ENCODE measurements around the gene ERBB2. TPM values are rescaled to one million over a fixed set of nuclear protein-coding genes. Genes with fewer than 3 reads are reported as not detected.

The ERBB2 gene
- total and polyA plus RNA-seq, 2 of the 13 experiments (the other 11 are each of a cell fraction or from before 2014, with no cell fraction given), result 57.7 to 64.1 TPM

DNA sequence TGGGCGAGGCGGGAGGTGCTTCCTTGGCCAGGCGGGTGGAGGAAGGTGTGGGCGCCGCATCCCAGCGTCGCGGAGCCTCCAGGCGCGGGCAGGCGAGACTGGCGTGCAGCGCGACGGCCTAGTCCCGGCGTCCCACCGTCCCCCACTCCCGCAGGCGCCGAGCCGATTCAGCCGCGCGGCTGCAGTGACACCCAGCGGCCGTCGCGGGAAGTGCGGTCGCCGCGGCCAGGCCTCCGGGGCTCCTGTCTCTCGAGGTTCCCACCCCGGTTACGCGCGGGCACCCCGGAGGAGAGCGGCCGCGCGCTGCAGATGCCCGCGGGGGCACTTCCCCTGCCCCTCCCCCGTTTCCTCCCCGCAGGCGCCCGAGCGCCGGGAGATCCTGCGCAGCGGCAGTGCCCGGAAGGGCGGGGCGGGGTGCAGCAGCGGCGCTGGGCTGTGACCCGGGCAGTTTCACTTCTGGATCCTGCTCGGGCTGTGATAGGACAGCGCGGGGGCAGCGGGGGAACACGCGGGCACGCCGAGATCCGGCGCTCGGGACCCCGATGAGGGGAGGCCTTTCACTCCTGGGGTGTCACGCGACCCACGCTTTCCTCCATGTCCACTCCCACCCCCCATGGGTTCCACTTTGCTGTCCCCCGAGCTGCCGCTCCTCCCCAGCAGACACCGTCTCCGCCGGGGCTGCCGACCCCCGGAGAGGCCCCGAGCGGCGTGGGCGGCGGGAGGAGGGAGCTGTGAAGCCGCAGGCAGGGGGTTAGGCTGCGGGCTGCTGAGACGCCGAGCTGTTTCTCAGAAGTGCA lies 54.5 kb downstream of the ERBB2 start (continued):
- TF ChIP-seq, protein P1, sequence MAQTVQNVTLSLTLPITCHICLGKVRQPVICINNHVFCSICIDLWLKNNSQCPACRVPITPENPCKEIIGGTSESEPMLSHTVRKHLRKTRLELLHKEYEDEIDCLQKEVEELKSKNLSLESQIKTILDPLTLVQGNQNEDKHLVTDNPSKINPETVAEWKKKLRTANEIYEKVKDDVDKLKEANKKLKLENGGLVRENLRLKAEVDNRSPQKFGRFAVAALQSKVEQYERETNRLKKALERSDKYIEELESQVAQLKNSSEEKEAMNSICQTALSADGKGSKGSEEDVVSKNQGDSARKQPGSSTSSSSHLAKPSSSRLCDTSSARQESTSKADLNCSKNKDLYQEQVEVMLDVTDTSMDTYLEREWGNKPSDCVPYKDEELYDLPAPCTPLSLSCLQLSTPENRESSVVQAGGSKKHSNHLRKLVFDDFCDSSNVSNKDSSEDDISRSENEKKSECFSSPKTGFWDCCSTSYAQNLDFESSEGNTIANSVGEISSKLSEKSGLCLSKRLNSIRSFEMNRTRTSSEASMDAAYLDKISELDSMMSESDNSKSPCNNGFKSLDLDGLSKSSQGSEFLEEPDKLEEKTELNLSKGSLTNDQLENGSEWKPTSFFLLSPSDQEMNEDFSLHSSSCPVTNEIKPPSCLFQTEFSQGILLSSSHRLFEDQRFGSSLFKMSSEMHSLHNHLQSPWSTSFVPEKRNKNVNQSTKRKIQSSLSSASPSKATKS (CRISPR knock-in tag; IDR thresholded peaks at IDR 0.05), result no peak
- TF ChIP-seq, protein P2, sequence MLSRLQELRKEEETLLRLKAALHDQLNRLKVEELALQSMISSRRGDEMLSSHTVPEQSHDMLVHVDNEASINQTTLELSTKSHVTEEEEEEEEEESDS (CRISPR knock-in tag; IDR thresholded peaks at IDR 0.05; ENCODE audit: borderline replicate concordance), result peak; percentile 35; the same call in 1 of the 2 replicates
- TF ChIP-seq XRCC5 (optimal IDR thresholded peaks at IDR 0.05; ENCODE audit: low read length), result peak; percentile 64
- TF ChIP-seq, protein P3, sequence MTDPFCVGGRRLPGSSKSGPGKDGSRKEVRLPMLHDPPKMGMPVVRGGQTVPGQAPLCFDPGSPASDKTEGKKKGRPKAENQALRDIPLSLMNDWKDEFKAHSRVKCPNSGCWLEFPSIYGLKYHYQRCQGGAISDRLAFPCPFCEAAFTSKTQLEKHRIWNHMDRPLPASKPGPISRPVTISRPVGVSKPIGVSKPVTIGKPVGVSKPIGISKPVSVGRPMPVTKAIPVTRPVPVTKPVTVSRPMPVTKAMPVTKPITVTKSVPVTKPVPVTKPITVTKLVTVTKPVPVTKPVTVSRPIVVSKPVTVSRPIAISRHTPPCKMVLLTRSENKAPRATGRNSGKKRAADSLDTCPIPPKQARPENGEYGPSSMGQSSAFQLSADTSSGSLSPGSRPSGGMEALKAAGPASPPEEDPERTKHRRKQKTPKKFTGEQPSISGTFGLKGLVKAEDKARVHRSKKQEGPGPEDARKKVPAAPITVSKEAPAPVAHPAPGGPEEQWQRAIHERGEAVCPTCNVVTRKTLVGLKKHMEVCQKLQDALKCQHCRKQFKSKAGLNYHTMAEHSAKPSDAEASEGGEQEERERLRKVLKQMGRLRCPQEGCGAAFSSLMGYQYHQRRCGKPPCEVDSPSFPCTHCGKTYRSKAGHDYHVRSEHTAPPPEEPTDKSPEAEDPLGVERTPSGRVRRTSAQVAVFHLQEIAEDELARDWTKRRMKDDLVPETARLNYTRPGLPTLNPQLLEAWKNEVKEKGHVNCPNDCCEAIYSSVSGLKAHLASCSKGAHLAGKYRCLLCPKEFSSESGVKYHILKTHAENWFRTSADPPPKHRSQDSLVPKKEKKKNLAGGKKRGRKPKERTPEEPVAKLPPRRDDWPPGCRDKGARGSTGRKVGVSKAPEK (CRISPR knock-in tag; IDR thresholded peaks at IDR 0.05; ENCODE audit: borderline replicate concordance), result peak; percentile 60; the same call in 1 of the 2 replicates
- TF ChIP-seq, protein P4, sequence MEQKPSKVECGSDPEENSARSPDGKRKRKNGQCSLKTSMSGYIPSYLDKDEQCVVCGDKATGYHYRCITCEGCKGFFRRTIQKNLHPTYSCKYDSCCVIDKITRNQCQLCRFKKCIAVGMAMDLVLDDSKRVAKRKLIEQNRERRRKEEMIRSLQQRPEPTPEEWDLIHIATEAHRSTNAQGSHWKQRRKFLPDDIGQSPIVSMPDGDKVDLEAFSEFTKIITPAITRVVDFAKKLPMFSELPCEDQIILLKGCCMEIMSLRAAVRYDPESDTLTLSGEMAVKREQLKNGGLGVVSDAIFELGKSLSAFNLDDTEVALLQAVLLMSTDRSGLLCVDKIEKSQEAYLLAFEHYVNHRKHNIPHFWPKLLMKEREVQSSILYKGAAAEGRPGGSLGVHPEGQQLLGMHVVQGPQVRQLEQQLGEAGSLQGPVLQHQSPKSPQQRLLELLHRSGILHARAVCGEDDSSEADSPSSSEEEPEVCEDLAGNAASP (CRISPR knock-in tag; IDR thresholded peaks at IDR 0.05; ENCODE audit: borderline replicate concordance), result peak; percentile 66
- TF ChIP-seq, protein P5, sequence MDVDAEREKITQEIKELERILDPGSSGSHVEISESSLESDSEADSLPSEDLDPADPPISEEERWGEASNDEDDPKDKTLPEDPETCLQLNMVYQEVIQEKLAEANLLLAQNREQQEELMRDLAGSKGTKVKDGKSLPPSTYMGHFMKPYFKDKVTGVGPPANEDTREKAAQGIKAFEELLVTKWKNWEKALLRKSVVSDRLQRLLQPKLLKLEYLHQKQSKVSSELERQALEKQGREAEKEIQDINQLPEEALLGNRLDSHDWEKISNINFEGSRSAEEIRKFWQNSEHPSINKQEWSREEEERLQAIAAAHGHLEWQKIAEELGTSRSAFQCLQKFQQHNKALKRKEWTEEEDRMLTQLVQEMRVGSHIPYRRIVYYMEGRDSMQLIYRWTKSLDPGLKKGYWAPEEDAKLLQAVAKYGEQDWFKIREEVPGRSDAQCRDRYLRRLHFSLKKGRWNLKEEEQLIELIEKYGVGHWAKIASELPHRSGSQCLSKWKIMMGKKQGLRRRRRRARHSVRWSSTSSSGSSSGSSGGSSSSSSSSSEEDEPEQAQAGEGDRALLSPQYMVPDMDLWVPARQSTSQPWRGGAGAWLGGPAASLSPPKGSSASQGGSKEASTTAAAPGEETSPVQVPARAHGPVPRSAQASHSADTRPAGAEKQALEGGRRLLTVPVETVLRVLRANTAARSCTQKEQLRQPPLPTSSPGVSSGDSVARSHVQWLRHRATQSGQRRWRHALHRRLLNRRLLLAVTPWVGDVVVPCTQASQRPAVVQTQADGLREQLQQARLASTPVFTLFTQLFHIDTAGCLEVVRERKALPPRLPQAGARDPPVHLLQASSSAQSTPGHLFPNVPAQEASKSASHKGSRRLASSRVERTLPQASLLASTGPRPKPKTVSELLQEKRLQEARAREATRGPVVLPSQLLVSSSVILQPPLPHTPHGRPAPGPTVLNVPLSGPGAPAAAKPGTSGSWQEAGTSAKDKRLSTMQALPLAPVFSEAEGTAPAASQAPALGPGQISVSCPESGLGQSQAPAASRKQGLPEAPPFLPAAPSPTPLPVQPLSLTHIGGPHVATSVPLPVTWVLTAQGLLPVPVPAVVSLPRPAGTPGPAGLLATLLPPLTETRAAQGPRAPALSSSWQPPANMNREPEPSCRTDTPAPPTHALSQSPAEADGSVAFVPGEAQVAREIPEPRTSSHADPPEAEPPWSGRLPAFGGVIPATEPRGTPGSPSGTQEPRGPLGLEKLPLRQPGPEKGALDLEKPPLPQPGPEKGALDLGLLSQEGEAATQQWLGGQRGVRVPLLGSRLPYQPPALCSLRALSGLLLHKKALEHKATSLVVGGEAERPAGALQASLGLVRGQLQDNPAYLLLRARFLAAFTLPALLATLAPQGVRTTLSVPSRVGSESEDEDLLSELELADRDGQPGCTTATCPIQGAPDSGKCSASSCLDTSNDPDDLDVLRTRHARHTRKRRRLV (CRISPR knock-in tag; IDR thresholded peaks at IDR 0.05), result no peak
- TF ChIP-seq ZNF260 (CRISPR knock-in tag; IDR thresholded peaks at IDR 0.05; ENCODE audit: borderline replicate concordance, low read depth), result no peak
- TF ChIP-seq ATAD3A (CRISPR knock-in tag; IDR thresholded peaks at IDR 0.05), result peak; percentile 81; the same call in 1 of the 2 replicates
- TF ChIP-seq, protein P6, sequence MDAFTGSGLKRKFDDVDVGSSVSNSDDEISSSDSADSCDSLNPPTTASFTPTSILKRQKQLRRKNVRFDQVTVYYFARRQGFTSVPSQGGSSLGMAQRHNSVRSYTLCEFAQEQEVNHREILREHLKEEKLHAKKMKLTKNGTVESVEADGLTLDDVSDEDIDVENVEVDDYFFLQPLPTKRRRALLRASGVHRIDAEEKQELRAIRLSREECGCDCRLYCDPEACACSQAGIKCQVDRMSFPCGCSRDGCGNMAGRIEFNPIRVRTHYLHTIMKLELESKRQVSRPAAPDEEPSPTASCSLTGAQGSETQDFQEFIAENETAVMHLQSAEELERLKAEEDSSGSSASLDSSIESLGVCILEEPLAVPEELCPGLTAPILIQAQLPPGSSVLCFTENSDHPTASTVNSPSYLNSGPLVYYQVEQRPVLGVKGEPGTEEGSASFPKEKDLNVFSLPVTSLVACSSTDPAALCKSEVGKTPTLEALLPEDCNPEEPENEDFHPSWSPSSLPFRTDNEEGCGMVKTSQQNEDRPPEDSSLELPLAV (CRISPR knock-in tag; conservative IDR thresholded peaks at IDR 0.05; ENCODE audit: low read depth), result no peak
- TF ChIP-seq ZNF883 (CRISPR knock-in tag; IDR thresholded peaks at IDR 0.05; ENCODE audit: not compliant biosample characterization), result peak; percentile 67
- peak; percentile 67; the same call in 1 of the 2 replicates for TF ChIP-seq PPARG (CRISPR knock-in tag; conservative IDR thresholded peaks at IDR 0.05)
- no peak for TF ChIP-seq CREM (IDR thresholded peaks at IDR 0.05)
- TF ChIP-seq CREM (CRISPR knock-in tag; IDR thresholded peaks at IDR 0.05), result no peak
- peak; percentile 88 for TF ChIP-seq ZBTB7B (CRISPR knock-in tag; IDR thresholded peaks at IDR 0.05)
